HL-60 (cell line): Measurements from ENCODE around the gene ANKFN1.

ENCODE experiments used
- CTCF ChIP-seq: IDR thresholded peaks from one replicate; pipeline ENCODE4 v1.5.1; 2011; ENCODE audit warnings: low read length, control low read depth, inconsistent platforms; ENCODE audit not compliant: insufficient read depth
- GABPA ChIP-seq: IDR thresholded peaks from 2 replicates; pipeline ENCODE4 v1.6.1; 2012; ENCODE audit warnings: low read depth
- POLR2AphosphoS5 ChIP-seq: IDR thresholded peaks from 2 replicates; pipeline ENCODE4 v1.6.1; 2012; ENCODE audit warnings: low read depth
- REST ChIP-seq: IDR thresholded peaks from 2 replicates; pipeline ENCODE4 v1.6.1; 2012; ENCODE audit warnings: low read depth; ENCODE audit not compliant: insufficient replicate concordance
- SPI1 ChIP-seq: IDR thresholded peaks from 2 replicates; pipeline ENCODE4 v1.6.1; 2012; ENCODE audit warnings: low read depth, mild to moderate bottlenecking, borderline replicate concordance

- TF ChIP-seq CTCF (no peak), POLR2AphosphoS5 (no peak), REST (no peak), SPI1 (peak; percentile 75; the same call in 1 of the 2 replicates), GABPA (no peak)
Measured at GRCh38 chr17:56326001-56326359, 172.7 kb downstream of the ANKFN1 start.
